Heart right ventricle (tissue), 16 donors: ENCODE data around the gene FSD1. TPM values are rescaled to one million over a fixed set of nuclear protein-coding genes. Genes with fewer than 3 reads are reported as not detected.
"Not testable (repeated sequence)": the region's sequence is repeated elsewhere in the genome, so short reads cannot be mapped to it uniquely, and the experiment has no call there.

Experiments
- ATAC-seq, 8 donors: fragments of 200-7000 bp; cut with Tn5 transposase; one replicate each; pipeline ENCODE4 v1.9.1; 2020; ENCODE audit warnings: mild to moderate bottlenecking in 8 of 8, moderate library complexity in 8 of 8, moderate number of reproducible peaks in 1 of 8
- DNase-seq, 2 donors: peaks; one replicate each; pipeline ENCODE4 v3.0.0-alpha.2; 2020
- H3K27ac ChIP-seq, 10 donors: fragments of 200-600 bp; sonication (generic) in 2 of 10; one replicate each; pipeline versions ENCODE4 v1.5.0 to v1.8.0; 2020 to 2022; ENCODE audit warnings: mild to moderate bottlenecking in 3 of 10
- H3K27me3 ChIP-seq, 7 donors: fragments of 200-600 bp; one replicate each; pipeline ENCODE4 v1.8.0; 2021 to 2022; ENCODE audit warnings: mild to moderate bottlenecking in 2 of 7
- H3K36me3 ChIP-seq, 9 donors: fragments of 200-600 bp; sonication (generic) in 1 of 9; one replicate each; pipeline versions ENCODE4 v1.5.0 to v1.8.0; 2020 to 2022; ENCODE audit warnings: mild to moderate bottlenecking in 2 of 9
- H3K4me1 ChIP-seq, 9 donors: fragments of 200-600 bp; sonication (generic) in 1 of 9; one replicate each; pipeline versions ENCODE4 v1.5.0 to v1.8.0; 2020 to 2022; ENCODE audit warnings: mild to moderate bottlenecking in 4 of 9
- H3K4me3 ChIP-seq, 10 donors: fragments of 200-600 bp; sonication (generic) in 2 of 10; one replicate each; pipeline versions ENCODE4 v1.5.0 to v1.8.0; 2020 to 2022; ENCODE audit warnings: mild to moderate bottlenecking in 7 of 10, moderate library complexity in 2 of 10
- H3K9me3 ChIP-seq, 11 donors: fragments of 200-600 bp in 10 of 11; sonication (generic) in 2 of 11; one replicate each; pipeline versions ENCODE4 v1.5.0 to v1.8.0; 2013 to 2022; ENCODE audit warnings: mild to moderate bottlenecking in 2 of 11, control low read depth in 1 of 11, moderate library complexity in 1 of 11
- CTCF ChIP-seq, 9 donors: fragments of 200-600 bp; sonication (generic) in 2 of 9; IDR thresholded peaks; one replicate each; pipeline versions ENCODE4 v1.5.0 to v1.8.0; 2021 to 2022; ENCODE audit warnings: antibody characterized with exemption in 9 of 9, mild to moderate bottlenecking in 5 of 9, moderate library complexity in 1 of 9
- WGBS, 2 donors: extraction: QIAGEN DNeasy Blood & Tissue Kit; methylation state at CpG; one replicate each; pipeline ENCODE4 v1.1.7; 2013; ENCODE audit warnings: inconsistent platforms in 1 of 2; 5-methylcytosine and 5-hydroxymethylcytosine counted together
- intact Hi-C, 10 donors: fragments of 100-400 bp; cut with DNase I; formaldehyde crosslinking; loops; one replicate each; pipeline versions ENCODE4 v1.11.1 to v1.14.2; 2022
- polyA plus RNA-seq, 2 donors: library from polyadenylated mRNA; stranded (reverse); fragments of 200-250 nt; gene quantifications; one replicate each; pipeline ENCODE4 v1.2.3, GENCODE V29; 2013
- total RNA-seq, 10 donors: library from RNA; stranded (reverse); fragmentation: NEBNext Ultra II Directional in 3 of 10; extraction: Animal tissue kit (Norgen Biotek cat#: 25700) in 3 of 10; gene quantifications; one replicate each; pipeline versions ENCODE4 v1.2.1 to v1.2.4, GENCODE V29; 2021 to 2023
- donor health status: Arrhythmogenic right ventricular cardiomyopathy.
- donor health status: ischemic (EF 13 %, LVEDD 7.1; RV severe dilation, severe dysfunction).
- donor health status: healthy with polysubstance abuse.
- donor health status: DM: no; HTN: yes; CAD: no.
- donor health status: DM: no; HTN: no; CAD: no.
- donor health status: ischemic (EF 25% LVEDD 6.9; RV normal size, moderate dysfunction).
- donor health status: ischemic (EF 25% LVEDD 5.7; RV mildly dilated, moderate dysfunction).
- donor health status: healthy.
- donor health status: DM: yes; HTN: yes; CAD: no.
- donor health status: Ischemic cardiomyopathy.
- donor health status: ischemic (EF 35%, LVEDD 5.7; RV mildly dilated, moderate dysfunction).
- donor health status: nonischemic (EF 11% LVEDD 7.7; RV severe dilation, severe dysfunction).
- donor health status: DM: yes; HTN: yes; CAD: no.
- donor health status: PGD.
- donor health status: ischemic (EF 29% LVEDD 5.4; RV normal size, mild dysfunction).
- donor health status: nonischemic (EF 23%, LVEDD 6.1; RV moderate dilation, normal function).

The FSD1 gene
- total and polyA plus RNA-seq, 12 donors: 0.10 to 0.25 TPM; not detected in 10

- 91 to 92% methylated on average over 15 of the region's 15 CpGs for WGBS, 2 donors
- Histone ChIP-seq H3K27ac (no peak overlapping the region), H3K9me3 (no peaks in the 10 kb centered on the region), H3K36me3 (peaks cover 0 to 42% (median 4%) of the 10 kb centered on the region in 9 donors), H3K27me3 (no peaks in the 10 kb centered on the region), H3K4me3 (no peak overlapping the region), H3K4me1 (peaks cover 0 to 16% (median 13%) of the 10 kb centered on the region in 9 donors)
- ATAC-seq (no peak), DNase-seq (no peak)
- no peak for TF ChIP-seq CTCF (IDR thresholded peaks at IDR 0.05)
- intact Hi-C loops: loop anchor here in 1 of 10 donors (5.0 kb wide), 1 partner anchor 73 kb away; no protein-coding TSS in a partner anchor
Measured at GRCh38 chr19:4345342-4346019, 41.1 kb downstream of the FSD1 start.

DNA sequence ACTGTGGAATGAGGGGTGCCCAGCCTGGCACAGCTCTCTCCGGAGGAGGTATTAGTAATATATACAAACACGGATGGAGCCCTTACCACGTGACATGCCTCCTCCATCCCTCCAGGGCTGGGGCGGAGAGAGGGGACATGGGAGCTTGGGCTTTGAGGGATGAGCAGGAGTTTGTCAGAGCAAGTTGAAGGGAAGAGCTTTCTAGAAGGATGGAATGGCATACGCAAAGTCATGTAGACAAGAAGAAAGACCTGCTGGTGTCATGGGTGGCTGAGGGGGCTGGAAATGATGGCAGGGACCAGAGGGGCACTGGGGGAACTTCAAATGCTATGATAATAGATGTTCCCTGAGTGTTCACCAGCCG, 41.6 kb downstream of the FSD1 start:
- H3K27ac ChIP-seq: no peak overlapping the region
- DNase-seq: no peak

GRCh38 chr19:4347521-4347920, 43.1 kb downstream of the FSD1 start:
- WGBS, 2 donors: 78 to 92% methylated on average over 6 of the region's 6 CpGs
- peaks cover 0 to 42% (median 4%) of the 10 kb centered on the region in 9 donors for H3K36me3 ChIP-seq
- no peak for TF ChIP-seq CTCF (IDR thresholded peaks at IDR 0.05)
- no peak overlapping the region for H3K4me3 ChIP-seq
- intact Hi-C loops: loop anchor here in 1 of 10 donors (5.0 kb wide), 1 partner anchor 75 kb away; no protein-coding TSS in a partner anchor
- no peaks in the 10 kb centered on the region for H3K9me3 ChIP-seq
- no peaks in the 10 kb centered on the region for H3K27me3 ChIP-seq
- no peak for DNase-seq
- H3K27ac ChIP-seq: no peak overlapping the region
- no peak for ATAC-seq
- H3K4me1 ChIP-seq: peaks cover 0 to 15% (median 7%) of the 10 kb centered on the region in 9 donors

More for the DNA sequence above, 41.6 kb downstream of the FSD1 start:
- WGBS, 2 donors: 93 to 95% methylated on average over 6 of the region's 6 CpGs
- Histone ChIP-seq H3K27me3 (no peaks in the 10 kb centered on the region), H3K4me1 (peaks cover 0 to 16% (median 13%) of the 10 kb centered on the region in 9 donors), H3K9me3 (no peaks in the 10 kb centered on the region), H3K4me3 (no peak overlapping the region), H3K36me3 (peaks cover 0 to 42% (median 4%) of the 10 kb centered on the region in 9 donors)
- ATAC-seq: no peak
- intact Hi-C loops: loop anchor here in 1 of 10 donors (5.0 kb wide), 1 partner anchor 74 kb away; no protein-coding TSS in a partner anchor
- no peak for TF ChIP-seq CTCF (IDR thresholded peaks at IDR 0.05)

DNA sequence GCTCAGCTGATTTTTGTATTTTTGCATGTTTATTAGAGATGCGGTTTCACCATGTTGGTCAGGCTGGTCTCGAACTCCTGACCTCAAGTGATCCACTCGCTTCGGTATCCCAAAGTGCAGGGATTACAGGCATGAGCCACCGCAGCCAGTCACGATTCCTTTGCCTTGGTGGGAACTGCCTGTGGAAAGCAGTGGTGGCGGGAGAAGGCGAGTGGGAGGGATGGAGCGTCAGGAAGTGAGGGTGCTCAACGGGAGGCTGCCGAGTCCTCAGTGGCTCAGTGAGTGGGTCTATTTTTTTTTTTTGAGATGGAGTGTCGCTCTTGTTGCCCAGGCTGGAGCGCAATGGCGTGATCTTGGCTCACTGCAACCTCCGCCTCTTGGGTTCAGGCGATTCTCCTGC, 44.8 kb downstream of the FSD1 start:
- not testable (repeated sequence) for H3K9me3 ChIP-seq, H3K27ac ChIP-seq, H3K27me3 ChIP-seq, ATAC-seq, H3K4me3 ChIP-seq, DNase-seq
- intact Hi-C loops: loop anchor here in 1 of 10 donors (5.0 kb wide), 1 partner anchor 77 kb away; no protein-coding TSS in a partner anchor
- 90 to 95% methylated on average over 16 of the region's 16 CpGs for WGBS, 2 donors
- H3K36me3 ChIP-seq: peaks cover 0 to 50% (median 4%) of the 10 kb centered on the region in 9 donors
- peaks cover 0 to 11% (median 3%) of the 10 kb centered on the region in 9 donors for H3K4me1 ChIP-seq

DNA sequence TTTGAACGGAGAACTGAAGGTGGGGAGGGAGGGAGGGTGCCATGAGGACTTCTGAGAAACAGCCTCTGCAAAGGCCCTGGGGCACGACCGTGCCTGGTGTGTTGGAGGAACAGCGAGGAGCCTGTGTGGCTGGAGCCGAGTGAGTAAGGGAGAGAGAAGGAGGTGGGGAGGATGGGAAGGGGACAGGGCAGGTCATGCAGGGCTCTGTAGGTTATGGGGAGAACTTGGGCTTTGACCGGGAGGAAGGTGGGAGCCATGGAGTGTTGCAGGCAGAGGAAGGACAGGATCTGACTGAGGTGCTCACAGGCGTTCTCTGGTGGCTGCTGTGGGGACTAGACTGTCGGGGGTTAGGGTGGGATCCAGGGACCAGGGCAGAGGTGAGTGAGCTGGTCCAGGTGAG, 45.7 kb downstream of the FSD1 start:
- 92 to 93% methylated on average over 8 of the region's 8 CpGs for WGBS, 2 donors
- peaks cover 0 to 59% (median 4%) of the 10 kb centered on the region in 9 donors for H3K36me3 ChIP-seq
- intact Hi-C loops: loop anchor here in 8 of 10 donors (5.0 to 10.0 kb wide), 3 partner anchors 75 to 88 kb away; partner anchors contain the start of gene SHD (in 1 of the 8)
- ATAC-seq: no peak
- H3K27ac ChIP-seq: no peak overlapping the region
- no peaks in the 10 kb centered on the region for H3K9me3 ChIP-seq
- no peak overlapping the region for H3K4me3 ChIP-seq
- H3K27me3 ChIP-seq: no peaks in the 10 kb centered on the region
- no peak for DNase-seq
- no peak for TF ChIP-seq CTCF (IDR thresholded peaks at IDR 0.05)
- H3K4me1 ChIP-seq: peaks cover 0 to 8% (median 0%) of the 10 kb centered on the region in 9 donors
